A673 (cell line): ENCODE data around the gene HLA-F. TPM values are rescaled to one million over a fixed set of nuclear protein-coding genes. Genes with fewer than 3 reads are reported as not detected.

Source experiments
- BruUV-seq: library from RNA; stranded (reverse); fragments of 400-500 nt; replicated peaks from 2 replicates; lab custom pipeline; 2021; lab: Mats Ljungman, UMichigan
- CTCF ChIA-PET: fragments of 300-600 bp; sonication (Branson Sonifier 250); formaldehyde crosslinking; loops from one replicate; lab custom pipeline; 2022; ENCODE audit warnings: antibody characterized with exemption; lab: Charles Lee
- POLR2A ChIA-PET: fragments of 300-600 bp; sonication (Branson Sonifier 250); formaldehyde crosslinking; loops from one replicate; lab custom pipeline; 2022; ENCODE audit warnings: antibody characterized with exemption; ENCODE audit not compliant: low non-redundant PET; lab: Charles Lee
- DNase-seq: peaks from one replicate; pipeline ENCODE4 v3.0.0-alpha.2; 2015; ENCODE audit warnings: low spot score
- H3K27ac ChIP-seq: fragments of 200-600 bp; sonication (generic); 2 replicates; pipeline ENCODE4 v1.5.1; 2016; ENCODE audit warnings: mixed run types, low read depth, mild to moderate bottlenecking, mixed read lengths, antibody characterized with exemption, low read length; ENCODE audit not compliant: poor library complexity, severe bottlenecking
- H3K27me3 ChIP-seq: fragments of 200-600 bp; sonication (generic); replicated peaks from 2 replicates; pipeline ENCODE4 v1.6.1; 2017; ENCODE audit warnings: mixed run types, low read depth, mild to moderate bottlenecking, mixed read lengths, antibody characterized with exemption, low read length; ENCODE audit not compliant: insufficient read depth, poor library complexity
- H3K36me3 ChIP-seq: fragments of 200-600 bp; sonication (generic); 2 replicates; pipeline ENCODE4 v1.6.1; 2016; ENCODE audit warnings: mixed run types, mild to moderate bottlenecking, mixed read lengths, antibody characterized with exemption, low read length; ENCODE audit not compliant: insufficient read depth, poor library complexity, severe bottlenecking
- H3K4me1 ChIP-seq: fragments of 200-600 bp; sonication (generic); 2 replicates; pipeline ENCODE4 v1.6.1; 2017; ENCODE audit warnings: mixed run types, mild to moderate bottlenecking, mixed read lengths, antibody characterized with exemption, low read length; ENCODE audit not compliant: insufficient read depth, poor library complexity, severe bottlenecking
- H3K4me3 ChIP-seq: fragments of 200-600 bp; sonication (generic); 2 replicates; pipeline ENCODE4 v1.5.1; 2016; ENCODE audit warnings: low read depth, mixed run types, mild to moderate bottlenecking, mixed read lengths, low read length; ENCODE audit not compliant: poor library complexity, severe bottlenecking
- H3K9me3 ChIP-seq: fragments of 200-600 bp; sonication (generic); 2 replicates; pipeline ENCODE4 v1.6.1; 2016; ENCODE audit warnings: mixed run types, low read depth, mild to moderate bottlenecking, mixed read lengths, antibody characterized with exemption, low read length; ENCODE audit not compliant: poor library complexity, severe bottlenecking
- EZH2 ChIP-seq: fragments of 200-600 bp; sonication (generic); IDR thresholded peaks from 2 replicates; pipeline ENCODE4 v1.6.1; 2017; ENCODE audit warnings: borderline replicate concordance, low read depth, mild to moderate bottlenecking, mixed read lengths, antibody characterized with exemption, low read length; ENCODE audit not compliant: poor library complexity, severe bottlenecking
- intact Hi-C: fragments of 100-400 bp; cut with micrococcal nuclease; formaldehyde crosslinking; loops from one replicate; pipeline ENCODE4 v1.10.0; 2022; ENCODE audit not compliant: unreplicated experiment
- total RNA-seq: library from RNA; stranded (reverse); gene quantifications from 2 replicates; pipeline ENCODE4 v1.2.3, GENCODE V29; 2021
- TF ChIP-seq, protein P1 (sequence below): fragments of 300-800, 200-600 bp; sonication (generic); conservative IDR thresholded peaks from 2 replicates; pipeline ENCODE4 v1.5.1; 2017; ENCODE audit warnings: low read depth, mild to moderate bottlenecking, antibody characterized with exemption, low read length, moderate library complexity, mixed read lengths

The HLA-F gene
- total RNA-seq, 1 experiment from 2014 or later: not detected

DNA sequence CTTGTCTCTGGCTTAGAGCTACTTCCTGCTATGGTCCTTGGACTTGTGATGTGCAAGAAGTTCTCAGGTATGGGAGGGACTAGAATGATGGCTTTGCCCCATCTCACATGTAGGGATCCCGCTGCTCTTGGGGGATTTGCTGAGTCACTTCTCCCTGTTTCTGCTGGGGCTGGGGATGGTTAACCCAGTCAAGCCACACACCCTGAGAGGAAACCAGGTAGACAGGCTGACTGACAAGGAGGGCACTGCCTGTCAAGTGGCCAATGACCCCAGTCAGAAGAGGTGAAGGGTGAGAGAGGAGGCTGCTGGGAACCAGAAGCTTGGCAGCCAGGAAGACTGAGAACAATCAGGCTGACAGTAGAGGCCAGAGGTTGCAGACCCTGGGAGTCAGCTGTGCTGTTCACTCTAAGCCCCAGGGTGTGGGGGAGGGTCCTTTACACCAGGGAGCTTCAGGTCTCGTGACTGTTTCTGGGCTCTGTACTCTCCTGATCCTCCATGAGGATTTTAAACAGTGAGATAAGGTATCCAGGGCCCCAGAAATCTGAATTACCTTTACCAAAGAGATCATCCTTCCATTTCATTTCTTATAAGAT is 34.6 kb downstream of the HLA-F start:
- Histone ChIP-seq H3K27ac (no peak overlapping the region), H3K4me1 (peaks cover 8% of the 10 kb centered on the region), H3K36me3 (no peaks in the 10 kb centered on the region), H3K27me3 (no peaks in the 10 kb centered on the region), H3K9me3 (no peaks in the 10 kb centered on the region), H3K4me3 (no peak overlapping the region)
- POLR2A ChIA-PET: no interaction called here
- intact Hi-C loops: no loop called here
- CTCF ChIA-PET: no interaction called here
- no TSS peak for BruUV-seq
- TF ChIP-seq, protein P1, sequence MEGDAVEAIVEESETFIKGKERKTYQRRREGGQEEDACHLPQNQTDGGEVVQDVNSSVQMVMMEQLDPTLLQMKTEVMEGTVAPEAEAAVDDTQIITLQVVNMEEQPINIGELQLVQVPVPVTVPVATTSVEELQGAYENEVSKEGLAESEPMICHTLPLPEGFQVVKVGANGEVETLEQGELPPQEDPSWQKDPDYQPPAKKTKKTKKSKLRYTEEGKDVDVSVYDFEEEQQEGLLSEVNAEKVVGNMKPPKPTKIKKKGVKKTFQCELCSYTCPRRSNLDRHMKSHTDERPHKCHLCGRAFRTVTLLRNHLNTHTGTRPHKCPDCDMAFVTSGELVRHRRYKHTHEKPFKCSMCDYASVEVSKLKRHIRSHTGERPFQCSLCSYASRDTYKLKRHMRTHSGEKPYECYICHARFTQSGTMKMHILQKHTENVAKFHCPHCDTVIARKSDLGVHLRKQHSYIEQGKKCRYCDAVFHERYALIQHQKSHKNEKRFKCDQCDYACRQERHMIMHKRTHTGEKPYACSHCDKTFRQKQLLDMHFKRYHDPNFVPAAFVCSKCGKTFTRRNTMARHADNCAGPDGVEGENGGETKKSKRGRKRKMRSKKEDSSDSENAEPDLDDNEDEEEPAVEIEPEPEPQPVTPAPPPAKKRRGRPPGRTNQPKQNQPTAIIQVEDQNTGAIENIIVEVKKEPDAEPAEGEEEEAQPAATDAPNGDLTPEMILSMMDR: no peak
- TF ChIP-seq EZH2: no peak
- DNase-seq: no peak

DNA sequence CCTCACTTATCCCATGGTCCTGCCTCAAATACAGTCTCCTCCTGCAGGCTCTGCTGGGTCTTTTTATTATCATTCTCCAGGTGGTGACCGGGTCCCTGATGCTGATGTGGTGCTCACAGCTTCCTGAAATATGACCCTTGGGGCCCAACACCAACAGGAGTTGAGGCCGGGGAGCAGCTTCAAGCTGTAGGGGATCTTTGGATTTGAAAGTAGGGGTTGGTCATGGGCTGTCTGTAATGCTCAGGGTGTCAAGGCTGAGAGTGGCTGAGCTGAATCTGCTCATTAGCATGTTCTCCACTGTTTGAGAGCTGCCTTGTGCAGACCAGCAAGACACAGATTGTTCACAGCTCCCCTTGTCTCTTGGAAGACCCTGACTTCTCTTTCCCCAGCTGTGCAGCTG is 35.5 kb downstream of the HLA-F start:
- no peak overlapping the region for H3K27ac ChIP-seq
- H3K27me3 ChIP-seq: no peaks in the 10 kb centered on the region
- H3K36me3 ChIP-seq: no peaks in the 10 kb centered on the region
- H3K4me1 ChIP-seq: peaks cover 8% of the 10 kb centered on the region
- POLR2A ChIA-PET: no interaction called here
- no peaks in the 10 kb centered on the region for H3K9me3 ChIP-seq
- no TSS peak for BruUV-seq
- CTCF ChIA-PET: no interaction called here
- TF ChIP-seq, protein P1: no peak
- no peak for TF ChIP-seq EZH2
- DNase-seq: no peak
- intact Hi-C loops: no loop called here
- H3K4me3 ChIP-seq: no peak overlapping the region

DNA sequence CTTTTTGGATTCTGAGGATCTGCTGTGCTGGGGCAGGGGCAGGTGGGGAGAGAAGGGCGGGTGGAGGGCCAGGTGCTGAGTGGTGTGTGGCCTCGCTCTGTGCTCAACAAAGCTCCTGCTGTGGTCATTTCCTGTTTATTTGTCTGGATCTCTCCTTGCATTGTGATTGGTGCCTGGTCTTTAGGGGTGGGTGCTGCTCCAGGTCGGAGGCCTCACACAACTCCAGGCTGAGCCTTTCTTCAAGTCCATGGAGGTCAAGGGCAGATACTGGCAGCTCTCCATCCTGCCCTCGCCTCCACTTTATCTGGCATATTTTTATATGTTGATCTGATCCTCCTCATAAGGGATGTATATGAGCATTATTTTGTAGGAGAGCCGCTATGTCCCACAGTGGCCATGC is 36.2 kb downstream of the HLA-F start:
- intact Hi-C loops: no loop called here
- TF ChIP-seq, protein P1: no peak
- no peak for TF ChIP-seq EZH2
- H3K27ac ChIP-seq: no peak overlapping the region
- POLR2A ChIA-PET: no interaction called here
- H3K27me3 ChIP-seq: no peaks in the 10 kb centered on the region
- no peak overlapping the region for H3K4me3 ChIP-seq
- CTCF ChIA-PET: no interaction called here
- no TSS peak for BruUV-seq
- no peak for DNase-seq
- no peaks in the 10 kb centered on the region for H3K36me3 ChIP-seq
- no peaks in the 10 kb centered on the region for H3K9me3 ChIP-seq
- peaks cover 8% of the 10 kb centered on the region for H3K4me1 ChIP-seq
